Transverse colon (tissue), 4 donors: ENCODE results near the gene PTGFRN. TPM values are rescaled to one million over a fixed set of nuclear protein-coding genes. Genes with fewer than 3 reads are reported as not detected.

Experiments used
- DNase-seq: peaks from one replicate; pipeline ENCODE4 v3.0.0-alpha.2; 2019
- H3K27ac ChIP-seq, 4 donors: fragments of 200-600 bp; sonication (generic); 2 replicates each; pipeline ENCODE4 v1.5.1; 2016 to 2018; ENCODE audit warnings: inconsistent platforms in 4 of 4
- H3K27me3 ChIP-seq: fragments of 200-600 bp; sonication (generic); 2 replicates; pipeline ENCODE4 v1.5.1; 2017; ENCODE audit warnings: inconsistent platforms
- H3K36me3 ChIP-seq, 4 donors: fragments of 200-600 bp; sonication (generic); 2 replicates each; pipeline ENCODE4 v1.5.1; 2017 to 2019; ENCODE audit warnings: inconsistent platforms in 4 of 4
- H3K4me1 ChIP-seq, 4 donors: fragments of 200-600 bp; sonication (generic); 2 replicates each; pipeline ENCODE4 v1.5.1; 2017 to 2020; ENCODE audit warnings: inconsistent platforms in 4 of 4
- H3K4me3 ChIP-seq, 4 donors: fragments of 200-600 bp; sonication (generic); 1 replicate in 1 of 4; 2 replicates in 3 of 4; pipeline versions ENCODE4 v1.5.1 to v1.6.1; 2017 to 2019; ENCODE audit warnings: inconsistent platforms in 4 of 4
- H3K9me3 ChIP-seq, 2 donors: fragments of 200-600 bp; sonication (generic); 2 replicates each; pipeline ENCODE4 v1.5.1; 2017 to 2019; ENCODE audit warnings: inconsistent platforms in 2 of 2
- EP300 ChIP-seq: sonication (generic); formaldehyde crosslinking; IDR thresholded peaks from one replicate; pipeline ENCODE4 v1.6.1; 2017; ENCODE audit warnings: antibody characterized with exemption, low read depth
- POLR2A ChIP-seq: fragments of 450-650 bp; IDR thresholded peaks from one replicate; pipeline ENCODE4 v1.6.1; 2016; ENCODE audit warnings: antibody characterized with exemption, mild to moderate bottlenecking, moderate library complexity
- POLR2AphosphoS5 ChIP-seq, 3 donors: sonication (generic); formaldehyde crosslinking; IDR thresholded peaks; one replicate each; pipeline ENCODE4 v1.6.1; 2016; ENCODE audit warnings: antibody characterized with exemption in 3 of 3
- WGBS, 2 donors: methylation state at CpG; one replicate each; pipeline ENCODE4 v1.1.5; 2018; ENCODE audit warnings: low coverage in 1 of 2; 5-methylcytosine and 5-hydroxymethylcytosine counted together
- in situ Hi-C, 4 donors: fragments of 200-750 bp; cut with MboI; loops; one replicate each; pipeline versions ENCODE4 v1.15.0 to v1.15.1; 2017; ENCODE audit warnings: low sequenced_read_pairs in 3 of 4, low pct_ligation_motif_present in 1 of 4, low pct_unique_long_range_greater_than_20kb in 1 of 4
- intact Hi-C: fragments of 100-400 bp; cut with DNase I; formaldehyde crosslinking; loops from one replicate; pipeline ENCODE4 v1.15.1; 2023; ENCODE audit warnings: low total_unique reads
- total RNA-seq, 4 donors: library from RNA; depleted of rRNA; stranded (reverse); fragments of >200 nt; gene quantifications; one replicate each; pipeline ENCODE4 v1.1.0, GENCODE V29; 2016
- TF ChIP-seq, protein P1 (sequence below), 5 experiments: fragments of 200-600 bp in 3 of 5; fragments of 450-650 bp in 2 of 5; sonication (generic) in 3 of 5; IDR thresholded peaks; 1 replicate in 2 of 5; 2 replicates in 3 of 5; pipeline ENCODE4 v1.5.1; 2016 to 2017; ENCODE audit warnings: antibody characterized with exemption in 5 of 5, inconsistent platforms in 3 of 5, mild to moderate bottlenecking in 2 of 5, moderate library complexity in 1 of 5

Gene PTGFRN
- total RNA-seq, 4 donors from 2014 or later = 39.6 to 98.9 (median 73.9) TPM

DNA sequence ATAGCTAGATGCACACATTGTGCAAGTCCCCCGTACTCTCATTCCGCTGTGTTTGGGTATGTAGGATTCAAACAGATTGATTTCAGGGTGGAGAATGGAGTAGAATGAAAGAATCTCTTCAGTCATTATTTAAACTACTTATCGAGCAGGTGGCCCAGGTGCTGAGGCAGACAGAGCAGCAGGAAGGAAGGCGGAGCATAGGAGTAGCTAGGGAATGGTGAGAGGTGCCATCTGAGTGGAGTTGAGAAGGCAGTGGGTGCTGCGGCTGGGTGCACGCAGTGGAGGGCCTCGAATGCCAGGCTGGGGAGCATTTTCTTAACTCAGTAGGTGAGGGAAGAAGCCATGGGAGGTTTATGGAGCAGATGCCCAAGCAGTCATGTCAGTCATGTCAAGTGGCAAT, 46.7 kb downstream of the PTGFRN start:
- Histone ChIP-seq H3K27ac (no peak overlapping the region), H3K4me1 (peaks cover 0 to 7% (median 2%) of the 10 kb centered on the region in 4 donors), H3K27me3 (no peaks in the 10 kb centered on the region), H3K4me3 (no peak overlapping the region), H3K36me3 (peaks cover 0 to 2% (median 0%) of the 10 kb centered on the region in 4 donors), H3K9me3 (no peaks in the 10 kb centered on the region)
- intact Hi-C loops = no loop called here
- no peak for DNase-seq
- in situ Hi-C loops = no loop called here
- WGBS, 2 donors = 89 to 95% methylated on average over 6 to 7 of the region's 7 CpGs
- TF ChIP-seq POLR2AphosphoS5 (IDR thresholded peaks at IDR 0.05) = no peak
- TF ChIP-seq POLR2A = no peak
- TF ChIP-seq, protein P1, sequence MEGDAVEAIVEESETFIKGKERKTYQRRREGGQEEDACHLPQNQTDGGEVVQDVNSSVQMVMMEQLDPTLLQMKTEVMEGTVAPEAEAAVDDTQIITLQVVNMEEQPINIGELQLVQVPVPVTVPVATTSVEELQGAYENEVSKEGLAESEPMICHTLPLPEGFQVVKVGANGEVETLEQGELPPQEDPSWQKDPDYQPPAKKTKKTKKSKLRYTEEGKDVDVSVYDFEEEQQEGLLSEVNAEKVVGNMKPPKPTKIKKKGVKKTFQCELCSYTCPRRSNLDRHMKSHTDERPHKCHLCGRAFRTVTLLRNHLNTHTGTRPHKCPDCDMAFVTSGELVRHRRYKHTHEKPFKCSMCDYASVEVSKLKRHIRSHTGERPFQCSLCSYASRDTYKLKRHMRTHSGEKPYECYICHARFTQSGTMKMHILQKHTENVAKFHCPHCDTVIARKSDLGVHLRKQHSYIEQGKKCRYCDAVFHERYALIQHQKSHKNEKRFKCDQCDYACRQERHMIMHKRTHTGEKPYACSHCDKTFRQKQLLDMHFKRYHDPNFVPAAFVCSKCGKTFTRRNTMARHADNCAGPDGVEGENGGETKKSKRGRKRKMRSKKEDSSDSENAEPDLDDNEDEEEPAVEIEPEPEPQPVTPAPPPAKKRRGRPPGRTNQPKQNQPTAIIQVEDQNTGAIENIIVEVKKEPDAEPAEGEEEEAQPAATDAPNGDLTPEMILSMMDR (IDR thresholded peaks at IDR 0.05) = no peak
- TF ChIP-seq EP300 = no peak

DNA sequence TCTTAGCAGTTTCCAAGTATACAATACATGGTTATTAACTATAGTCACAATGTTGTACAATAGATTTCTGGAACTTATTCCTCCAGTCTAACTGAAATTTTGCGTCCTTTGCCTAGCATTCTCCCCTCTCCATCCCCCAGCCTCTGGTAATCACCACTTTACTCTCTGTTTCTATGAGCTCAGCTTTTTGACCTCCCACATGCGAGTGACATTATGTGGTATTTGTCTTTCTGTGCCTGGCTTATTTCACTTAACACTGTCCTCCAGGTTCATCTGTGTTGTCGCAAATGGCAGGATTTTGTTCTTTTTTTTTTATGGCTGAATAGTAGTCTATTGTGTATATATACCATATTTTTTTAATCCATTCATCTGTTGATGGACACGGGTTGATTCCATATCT, 47.9 kb downstream of the PTGFRN start:
- intact Hi-C loops = loop anchor here (2.0 kb wide), 1 partner anchor 23 kb away; no protein-coding TSS in a partner anchor
- H3K4me3 ChIP-seq = no peak overlapping the region

DNA sequence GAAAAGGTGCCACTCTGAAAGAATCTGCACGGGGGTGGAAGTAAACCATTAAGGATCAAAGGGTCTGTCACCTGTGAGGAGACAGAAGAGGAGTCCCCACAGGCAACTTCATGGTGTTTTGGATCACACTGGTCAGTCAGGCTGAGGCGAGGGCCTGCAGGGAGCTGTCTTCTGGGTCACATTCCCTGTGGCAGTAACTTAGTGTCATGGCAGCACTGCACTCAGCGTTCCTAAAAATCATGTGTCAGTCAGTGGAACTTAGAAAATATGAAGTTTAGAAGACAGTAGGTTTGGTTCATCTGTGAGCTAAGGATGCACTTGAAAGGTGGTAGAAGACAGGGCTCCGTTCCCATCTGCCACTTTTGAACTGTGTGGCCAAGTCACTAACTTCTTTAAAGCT, 48.4 kb downstream of the PTGFRN start:
- Histone ChIP-seq H3K36me3 (peaks cover 0 to 7% (median 2%) of the 10 kb centered on the region in 4 donors), H3K9me3 (no peaks in the 10 kb centered on the region), H3K27me3 (no peaks in the 10 kb centered on the region), H3K4me1 (peaks cover 0 to 6% (median 3%) of the 10 kb centered on the region in 4 donors), H3K4me3 (no peak overlapping the region), H3K27ac (no peak overlapping the region)
- intact Hi-C loops (loop anchor here (2.0 kb wide), 1 partner anchor 23 kb away; no protein-coding TSS in a partner anchor), in situ Hi-C loops (no loop called here)
- DNase-seq = no peak
- TF ChIP-seq POLR2AphosphoS5 (IDR thresholded peaks at IDR 0.05) (no peak), EP300 (no peak)
- TF ChIP-seq, protein P1 (IDR thresholded peaks at IDR 0.05) = no peak
- 83 to 92% methylated on average over 2 to 4 of the region's 4 CpGs for WGBS, 2 donors

More for the DNA sequence above, 47.9 kb downstream of the PTGFRN start:
- TF ChIP-seq EP300 (no peak), POLR2A (no peak), POLR2AphosphoS5 (IDR thresholded peaks at IDR 0.05) (no peak)
- TF ChIP-seq, protein P1 (IDR thresholded peaks at IDR 0.05) = no peak
- no peak overlapping the region for H3K27ac ChIP-seq
- WGBS, 2 donors = 81 to 94% methylated on average over 3 to 4 of the region's 4 CpGs
- H3K9me3 ChIP-seq = no peaks in the 10 kb centered on the region
- no peaks in the 10 kb centered on the region for H3K27me3 ChIP-seq
- in situ Hi-C loops = no loop called here
- DNase-seq = no peak
- peaks cover 0 to 6% (median 2%) of the 10 kb centered on the region in 4 donors for H3K4me1 ChIP-seq
- peaks cover 0 to 7% (median 2%) of the 10 kb centered on the region in 4 donors for H3K36me3 ChIP-seq

DNA sequence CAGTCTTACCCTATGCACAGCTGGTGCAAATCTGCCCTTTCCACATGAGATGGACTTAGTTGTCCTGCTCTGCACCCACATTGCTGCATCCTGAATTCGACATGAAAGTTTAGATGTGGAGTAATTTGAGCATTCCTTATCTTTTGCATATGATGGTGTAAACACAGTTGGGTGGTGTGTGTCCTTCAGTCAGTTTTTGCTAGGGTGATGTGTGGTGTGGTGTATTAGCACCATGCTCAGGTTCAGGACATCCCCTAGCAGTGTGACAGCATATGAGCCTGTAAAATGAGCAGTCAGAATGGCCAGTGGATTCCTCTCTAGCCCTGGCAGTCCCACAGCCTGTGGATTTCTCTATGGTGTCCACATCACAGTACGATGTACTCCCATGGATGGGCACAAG, 49.3 kb downstream of the PTGFRN start:
- H3K9me3 ChIP-seq = no peaks in the 10 kb centered on the region
- H3K27me3 ChIP-seq = no peaks in the 10 kb centered on the region
- no peak overlapping the region for H3K4me3 ChIP-seq
- H3K27ac ChIP-seq = no peak overlapping the region
- WGBS, 2 donors = 68 to 100% methylated on average over 1 to 2 of the region's 2 CpGs
- TF ChIP-seq EP300 (no peak), POLR2A (no peak), POLR2AphosphoS5 (IDR thresholded peaks at IDR 0.05) (no peak)
- H3K36me3 ChIP-seq = peaks cover 0 to 7% (median 2%) of the 10 kb centered on the region in 4 donors
- H3K4me1 ChIP-seq = peaks cover 0 to 6% (median 3%) of the 10 kb centered on the region in 4 donors
- in situ Hi-C loops = no loop called here
- intact Hi-C loops = loop anchor here (2.0 kb wide), 1 partner anchor 24 kb away; no protein-coding TSS in a partner anchor
- no peak for DNase-seq

DNA sequence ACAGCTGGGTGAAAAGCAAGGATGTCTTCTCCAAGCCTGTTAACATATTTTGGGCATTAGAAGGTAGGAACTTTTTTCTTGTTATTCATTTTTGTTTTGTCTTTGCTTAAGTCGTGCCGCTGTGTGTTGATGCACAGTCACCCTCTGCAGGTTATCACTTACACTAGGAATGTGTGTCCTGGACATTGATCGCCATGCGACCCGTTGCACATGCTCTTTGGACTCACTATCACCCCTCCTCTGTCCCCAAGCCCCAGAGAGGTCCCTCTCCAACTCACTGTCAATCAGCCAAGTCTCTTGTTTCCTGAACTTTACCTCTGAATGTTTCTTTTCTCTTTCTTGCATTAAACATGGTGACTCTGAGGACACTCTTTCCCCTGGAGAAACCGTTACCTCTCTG, 51.9 kb downstream of the PTGFRN start:
- Histone ChIP-seq H3K4me1 (peaks cover 0 to 3% (median 0%) of the 10 kb centered on the region in 4 donors), H3K27me3 (no peaks in the 10 kb centered on the region), H3K36me3 (peaks cover 0 to 7% (median 2%) of the 10 kb centered on the region in 4 donors), H3K4me3 (no peak overlapping the region), H3K27ac (no peak overlapping the region), H3K9me3 (no peaks in the 10 kb centered on the region)
- TF ChIP-seq POLR2A = no peak
- TF ChIP-seq EP300 = no peak
- TF ChIP-seq, protein P1 (IDR thresholded peaks at IDR 0.05) = no peak
- TF ChIP-seq POLR2AphosphoS5 (IDR thresholded peaks at IDR 0.05) = no peak
- intact Hi-C loops (no loop called here), in situ Hi-C loops (no loop called here)
- WGBS, 2 donors = 95 to 97% methylated on average over 6 of the region's 6 CpGs
- no peak for DNase-seq
